GM12874 (cell line): Measurements from ENCODE around the gene SGK1.

Experiments used
- TF ChIP-seq, protein P1 (sequence below): IDR thresholded peaks from 2 replicates; pipeline ENCODE4 v1.5.1; 2011; ENCODE audit warnings: low read depth, mild to moderate bottlenecking, control low read depth, low read length, moderate library complexity; ENCODE audit not compliant: insufficient read depth

The SGK1 gene

DNA sequence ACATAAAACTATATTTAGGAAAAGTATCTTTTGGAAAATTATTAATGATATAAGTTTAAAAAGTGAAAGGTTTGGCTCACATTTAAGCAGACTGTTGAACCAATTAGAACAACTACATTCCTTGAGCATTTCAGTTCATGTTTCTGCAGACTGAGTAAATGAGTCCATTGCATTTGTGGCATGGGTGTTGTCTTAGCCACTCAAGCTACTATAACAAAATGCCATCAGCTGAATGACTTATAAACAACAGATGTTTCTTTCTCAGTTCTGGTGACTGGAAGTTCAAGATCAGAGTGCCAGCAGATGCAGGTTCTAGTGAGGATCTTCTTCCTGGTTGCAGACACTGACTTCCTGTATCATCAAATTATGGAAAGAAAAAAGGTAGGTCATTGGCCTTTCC is 198.4 kb downstream of the SGK1 start:
- TF ChIP-seq, protein P1, sequence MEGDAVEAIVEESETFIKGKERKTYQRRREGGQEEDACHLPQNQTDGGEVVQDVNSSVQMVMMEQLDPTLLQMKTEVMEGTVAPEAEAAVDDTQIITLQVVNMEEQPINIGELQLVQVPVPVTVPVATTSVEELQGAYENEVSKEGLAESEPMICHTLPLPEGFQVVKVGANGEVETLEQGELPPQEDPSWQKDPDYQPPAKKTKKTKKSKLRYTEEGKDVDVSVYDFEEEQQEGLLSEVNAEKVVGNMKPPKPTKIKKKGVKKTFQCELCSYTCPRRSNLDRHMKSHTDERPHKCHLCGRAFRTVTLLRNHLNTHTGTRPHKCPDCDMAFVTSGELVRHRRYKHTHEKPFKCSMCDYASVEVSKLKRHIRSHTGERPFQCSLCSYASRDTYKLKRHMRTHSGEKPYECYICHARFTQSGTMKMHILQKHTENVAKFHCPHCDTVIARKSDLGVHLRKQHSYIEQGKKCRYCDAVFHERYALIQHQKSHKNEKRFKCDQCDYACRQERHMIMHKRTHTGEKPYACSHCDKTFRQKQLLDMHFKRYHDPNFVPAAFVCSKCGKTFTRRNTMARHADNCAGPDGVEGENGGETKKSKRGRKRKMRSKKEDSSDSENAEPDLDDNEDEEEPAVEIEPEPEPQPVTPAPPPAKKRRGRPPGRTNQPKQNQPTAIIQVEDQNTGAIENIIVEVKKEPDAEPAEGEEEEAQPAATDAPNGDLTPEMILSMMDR: no peak
